Measurements from ENCODE around the gene TTC12. TPM values are rescaled to one million over a fixed set of nuclear protein-coding genes. Genes with fewer than 3 reads are reported as not detected.

The TTC12 gene
- total and polyA plus RNA-seq, 2 of the 13 experiments (the other 11 are each of a cell fraction or from before 2014, with no cell fraction given), result 5.4 to 11.6 TPM

GRCh38 chr11:113314389-113315301 is at the start of gene TTC12 (continued):
- TF ChIP-seq ZNF496 (CRISPR knock-in tag; IDR thresholded peaks at IDR 0.05; ENCODE audit: insufficient replicate concordance), result no peak
- no peak for TF ChIP-seq HIC2 (CRISPR knock-in tag; IDR thresholded peaks at IDR 0.05; ENCODE audit: low read depth)
- TF ChIP-seq ZNF3 (CRISPR knock-in tag; IDR thresholded peaks at IDR 0.05), result no peak
- TF ChIP-seq ZNF850 (CRISPR knock-in tag; conservative IDR thresholded peaks at IDR 0.05), result no peak
- TF ChIP-seq, protein P1, sequence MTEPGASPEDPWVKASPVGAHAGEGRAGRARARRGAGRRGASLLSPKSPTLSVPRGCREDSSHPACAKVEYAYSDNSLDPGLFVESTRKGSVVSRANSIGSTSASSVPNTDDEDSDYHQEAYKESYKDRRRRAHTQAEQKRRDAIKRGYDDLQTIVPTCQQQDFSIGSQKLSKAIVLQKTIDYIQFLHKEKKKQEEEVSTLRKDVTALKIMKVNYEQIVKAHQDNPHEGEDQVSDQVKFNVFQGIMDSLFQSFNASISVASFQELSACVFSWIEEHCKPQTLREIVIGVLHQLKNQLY (CRISPR knock-in tag; IDR thresholded peaks at IDR 0.05), result no peak
- TF ChIP-seq ZNF101 (CRISPR knock-in tag; IDR thresholded peaks at IDR 0.05; ENCODE audit: borderline replicate concordance, low read depth), result no peak
- no peak for TF ChIP-seq TEAD2 (CRISPR knock-in tag; IDR thresholded peaks at IDR 0.05)
- TF ChIP-seq, protein P2, sequence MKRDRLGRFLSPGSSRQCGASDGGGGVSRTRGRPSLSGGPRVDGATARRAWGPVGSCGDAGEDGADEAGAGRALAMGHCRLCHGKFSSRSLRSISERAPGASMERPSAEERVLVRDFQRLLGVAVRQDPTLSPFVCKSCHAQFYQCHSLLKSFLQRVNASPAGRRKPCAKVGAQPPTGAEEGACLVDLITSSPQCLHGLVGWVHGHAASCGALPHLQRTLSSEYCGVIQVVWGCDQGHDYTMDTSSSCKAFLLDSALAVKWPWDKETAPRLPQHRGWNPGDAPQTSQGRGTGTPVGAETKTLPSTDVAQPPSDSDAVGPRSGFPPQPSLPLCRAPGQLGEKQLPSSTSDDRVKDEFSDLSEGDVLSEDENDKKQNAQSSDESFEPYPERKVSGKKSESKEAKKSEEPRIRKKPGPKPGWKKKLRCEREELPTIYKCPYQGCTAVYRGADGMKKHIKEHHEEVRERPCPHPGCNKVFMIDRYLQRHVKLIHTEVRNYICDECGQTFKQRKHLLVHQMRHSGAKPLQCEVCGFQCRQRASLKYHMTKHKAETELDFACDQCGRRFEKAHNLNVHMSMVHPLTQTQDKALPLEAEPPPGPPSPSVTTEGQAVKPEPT (CRISPR knock-in tag; IDR thresholded peaks at IDR 0.05; ENCODE audit: low read depth), result peak; percentile 59; the same call in 1 of the 2 replicates
- TF ChIP-seq RNF2 (conservative IDR thresholded peaks at IDR 0.05; ENCODE audit: low read depth), result no peak
- 0 out of 2 replicates have a peak, but pooled peaks have one; percentile 33 for TF ChIP-seq THAP7 (CRISPR knock-in tag; IDR thresholded peaks at IDR 0.05)
- TF ChIP-seq ZSCAN5A (CRISPR knock-in tag; IDR thresholded peaks at IDR 0.05; ENCODE audit: borderline replicate concordance), result 0 out of 2 replicates have a peak, but pooled peaks have one; percentile 33
- TF ChIP-seq ZSCAN9 (CRISPR knock-in tag; IDR thresholded peaks at IDR 0.05; ENCODE audit: borderline replicate concordance), result no peak; the same call in 1 of the 2 replicates
- peak; percentile 95; the same call in 1 of the 2 replicates for TF ChIP-seq FOXC1 (CRISPR knock-in tag; IDR thresholded peaks at IDR 0.05; ENCODE audit: borderline replicate concordance)
- TF ChIP-seq ZNF83 (CRISPR knock-in tag; IDR thresholded peaks at IDR 0.05; ENCODE audit: borderline replicate concordance), result no peak
- TF ChIP-seq ZNF749 (CRISPR knock-in tag; IDR thresholded peaks at IDR 0.05; ENCODE audit: borderline replicate concordance), result no peak
- no peak for TF ChIP-seq HMGXB3 (CRISPR knock-in tag; IDR thresholded peaks at IDR 0.05; ENCODE audit: borderline replicate concordance)

Measured in HepG2 (cell line).